ENCODE measurements around the gene SRRD.
"Not testable (repeated sequence)": the region's sequence is repeated elsewhere in the genome, so short reads cannot be mapped to it uniquely, and the experiment has no call there.

The SRRD gene

DNA sequence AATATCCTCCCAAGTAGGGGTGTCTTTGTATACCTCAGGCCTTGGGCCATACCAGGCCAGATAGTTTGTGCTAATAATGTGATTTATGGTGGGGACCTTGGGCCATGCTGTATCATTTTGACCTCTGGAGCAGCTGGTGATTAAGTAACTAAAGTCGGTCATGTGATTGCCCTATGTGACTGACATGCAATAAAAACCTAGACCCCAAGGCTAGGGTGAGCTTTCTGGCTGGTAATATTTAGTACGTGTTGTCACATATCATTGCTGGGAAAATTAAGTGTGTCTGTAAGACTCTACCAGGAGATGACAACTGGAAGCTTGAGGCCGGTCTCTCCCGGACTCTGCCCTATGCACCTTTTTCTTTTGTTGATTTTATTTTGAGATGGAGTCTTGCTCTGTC lies 41.2 kb downstream of the SRRD start:
- TF ChIP-seq, protein P1, sequence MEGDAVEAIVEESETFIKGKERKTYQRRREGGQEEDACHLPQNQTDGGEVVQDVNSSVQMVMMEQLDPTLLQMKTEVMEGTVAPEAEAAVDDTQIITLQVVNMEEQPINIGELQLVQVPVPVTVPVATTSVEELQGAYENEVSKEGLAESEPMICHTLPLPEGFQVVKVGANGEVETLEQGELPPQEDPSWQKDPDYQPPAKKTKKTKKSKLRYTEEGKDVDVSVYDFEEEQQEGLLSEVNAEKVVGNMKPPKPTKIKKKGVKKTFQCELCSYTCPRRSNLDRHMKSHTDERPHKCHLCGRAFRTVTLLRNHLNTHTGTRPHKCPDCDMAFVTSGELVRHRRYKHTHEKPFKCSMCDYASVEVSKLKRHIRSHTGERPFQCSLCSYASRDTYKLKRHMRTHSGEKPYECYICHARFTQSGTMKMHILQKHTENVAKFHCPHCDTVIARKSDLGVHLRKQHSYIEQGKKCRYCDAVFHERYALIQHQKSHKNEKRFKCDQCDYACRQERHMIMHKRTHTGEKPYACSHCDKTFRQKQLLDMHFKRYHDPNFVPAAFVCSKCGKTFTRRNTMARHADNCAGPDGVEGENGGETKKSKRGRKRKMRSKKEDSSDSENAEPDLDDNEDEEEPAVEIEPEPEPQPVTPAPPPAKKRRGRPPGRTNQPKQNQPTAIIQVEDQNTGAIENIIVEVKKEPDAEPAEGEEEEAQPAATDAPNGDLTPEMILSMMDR (IDR thresholded peaks at IDR 0.05; ENCODE audit: low read depth, low read length): no peak
- in situ Hi-C loops (cut with HindIII; ENCODE audit: low sequenced_read_pairs): no loop called here
- no peak for DNase-seq (ENCODE audit: low read depth, low spot score)
- H3K4me3 ChIP-seq (ENCODE audit: low read depth, low read length): no peak overlapping the region

DNA sequence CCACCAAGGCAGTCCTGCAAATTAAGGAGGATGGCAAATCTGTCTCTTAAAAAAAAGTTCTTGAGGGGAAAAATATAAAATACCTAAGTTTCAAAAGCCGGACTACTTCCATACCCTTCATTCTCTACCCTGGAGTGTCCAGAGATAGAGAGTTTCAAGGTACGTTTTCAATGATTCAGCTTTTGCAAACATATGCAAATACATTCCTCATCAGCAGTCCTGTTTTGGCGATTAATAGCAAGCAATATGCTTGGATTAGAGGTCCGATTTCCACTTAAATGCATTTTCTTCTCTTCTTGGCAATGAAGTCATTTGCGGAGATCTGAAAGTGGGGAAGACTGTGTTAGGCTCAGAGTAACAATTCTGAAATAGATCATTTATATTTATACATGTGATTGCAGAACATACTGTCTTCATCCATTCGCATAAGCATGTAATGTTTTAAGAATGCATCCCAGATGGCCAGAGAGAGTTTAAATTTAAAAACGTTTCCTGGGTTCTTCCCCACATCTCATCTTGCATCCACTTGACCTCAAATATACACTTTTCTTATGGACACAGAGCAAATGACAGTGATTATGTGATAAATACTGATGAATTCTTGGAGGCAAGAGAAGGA lies 42.4 kb downstream of the SRRD start:
- TF ChIP-seq, protein P1 (IDR thresholded peaks at IDR 0.05; ENCODE audit: low read depth, low read length): no peak
- in situ Hi-C loops (cut with HindIII; ENCODE audit: low sequenced_read_pairs): no loop called here
- no peak for DNase-seq (ENCODE audit: low read depth, low spot score)
- no peak overlapping the region for H3K4me3 ChIP-seq (ENCODE audit: low read depth, low read length)

DNA sequence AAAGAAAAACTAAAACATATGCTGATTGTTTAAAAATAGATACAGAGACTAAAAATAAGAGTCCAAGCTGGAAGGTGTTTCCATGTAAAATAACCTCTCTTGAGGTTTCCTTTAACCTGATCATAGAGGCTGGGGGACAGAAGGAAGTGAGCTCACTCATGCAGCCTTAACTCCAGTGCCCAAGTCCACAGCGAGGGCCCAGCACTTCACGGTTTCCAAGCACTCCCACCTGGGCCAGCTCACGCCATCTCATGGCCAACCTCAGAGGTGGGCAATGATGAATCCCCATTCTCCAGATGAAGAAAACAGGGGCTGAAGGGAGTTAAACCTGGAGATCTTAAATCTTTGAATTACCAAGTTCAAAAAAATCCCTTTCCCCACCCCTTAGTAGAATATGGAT lies 43.5 kb downstream of the SRRD start:
- H3K4me3 ChIP-seq (ENCODE audit: low read depth, low read length): no peak overlapping the region
- no peak for DNase-seq (ENCODE audit: low read depth, low spot score)
- in situ Hi-C loops (cut with HindIII; ENCODE audit: low sequenced_read_pairs): no loop called here

DNA sequence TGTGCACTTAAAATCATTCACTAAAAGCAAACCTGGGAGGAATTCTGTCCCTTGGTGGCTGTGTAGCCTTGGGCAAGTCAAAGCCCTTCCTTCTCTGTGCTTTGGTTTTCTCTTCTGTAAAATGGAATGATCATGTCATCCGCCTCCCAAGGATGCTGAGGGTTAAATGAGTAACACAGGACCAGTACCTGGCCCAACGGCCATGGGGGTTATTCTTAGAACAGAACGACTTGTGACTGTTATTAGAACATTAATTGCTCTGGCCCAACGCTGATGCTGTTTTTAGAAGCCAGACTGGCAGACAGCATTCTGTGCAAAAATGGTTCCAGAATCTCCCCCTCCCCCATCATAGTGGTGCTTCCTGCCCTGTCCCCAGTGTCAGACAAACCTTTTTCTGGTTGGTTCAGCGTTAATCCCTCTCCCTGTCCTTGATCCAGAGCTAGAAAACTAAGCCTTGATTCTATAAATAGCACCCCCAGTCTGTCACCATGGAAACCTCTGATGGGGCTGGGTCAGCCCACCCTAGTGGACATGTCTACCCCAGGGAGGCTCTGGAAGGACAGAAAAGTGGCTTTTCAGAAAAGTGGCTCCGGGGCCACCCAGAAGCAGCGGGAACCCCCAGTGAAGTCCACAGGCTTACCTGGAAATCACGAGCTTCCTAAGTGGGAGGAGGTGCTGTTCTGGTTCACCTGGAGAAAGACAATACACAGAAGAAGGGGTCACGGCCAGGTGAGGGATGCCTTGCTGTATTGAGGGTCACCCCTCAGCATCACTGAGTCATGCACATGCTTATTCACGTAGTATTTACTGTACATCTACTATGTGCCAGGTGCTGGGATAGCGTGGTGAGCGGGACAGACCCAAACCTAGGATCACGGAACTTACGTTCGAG lies 44.1 kb downstream of the SRRD start:
- H3K4me3 ChIP-seq (ENCODE audit: low read depth, low read length): no peak overlapping the region
- no peak for DNase-seq (ENCODE audit: low read depth, low spot score)
- TF ChIP-seq, protein P1 (IDR thresholded peaks at IDR 0.05; ENCODE audit: low read depth, low read length): no peak
- in situ Hi-C loops (cut with HindIII; ENCODE audit: low sequenced_read_pairs): no loop called here

More for the DNA sequence above, 43.5 kb downstream of the SRRD start:
- TF ChIP-seq, protein P1 (IDR thresholded peaks at IDR 0.05; ENCODE audit: low read depth, low read length): no peak

DNA sequence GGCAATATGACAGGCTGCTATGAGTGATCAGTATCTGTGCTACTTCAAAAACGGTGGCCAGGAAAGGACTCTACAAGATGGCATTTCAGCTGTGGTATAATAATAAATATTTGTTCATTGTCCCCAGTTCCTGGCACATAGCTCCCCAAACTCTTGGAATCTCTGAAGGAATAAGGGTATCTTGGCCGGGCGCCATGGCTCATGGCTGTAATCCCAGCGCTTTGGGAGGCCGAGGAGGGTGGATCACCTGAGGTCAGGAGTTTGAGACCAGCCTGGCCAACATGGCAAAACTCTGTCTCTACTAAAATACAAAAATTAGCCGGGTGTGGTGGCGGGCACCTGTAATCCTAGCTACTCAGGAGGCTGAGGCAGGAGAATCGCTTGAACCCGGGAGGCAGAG lies 44.8 kb downstream of the SRRD start:
- H3K4me3 ChIP-seq (ENCODE audit: low read depth, low read length); DNase-seq (ENCODE audit: low read depth, low spot score); in situ Hi-C loops (cut with HindIII; ENCODE audit: low sequenced_read_pairs): not testable (repeated sequence)

DNA sequence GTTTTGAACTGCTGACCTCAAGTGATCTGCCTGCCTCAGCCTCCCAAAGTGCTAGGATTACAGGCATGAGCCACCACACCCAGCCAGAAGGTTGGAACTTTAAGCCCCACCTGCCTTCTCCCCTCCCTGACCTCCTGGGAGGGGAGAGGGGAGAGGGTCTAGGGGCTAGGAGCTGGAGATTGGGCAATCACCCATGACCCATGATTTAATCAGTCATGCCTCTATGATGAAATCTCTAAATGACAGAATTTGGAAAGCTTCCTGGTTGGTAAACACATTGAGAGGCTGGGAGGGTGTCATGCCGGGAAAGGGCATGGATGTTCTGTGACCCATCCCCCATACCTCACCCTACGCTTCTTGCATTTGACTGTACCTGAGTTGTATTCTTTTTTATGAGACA lies 45.7 kb downstream of the SRRD start:
- no peak overlapping the region for H3K4me3 ChIP-seq (ENCODE audit: low read depth, low read length)
- TF ChIP-seq, protein P1 (IDR thresholded peaks at IDR 0.05; ENCODE audit: low read depth, low read length): no peak
- in situ Hi-C loops (cut with HindIII; ENCODE audit: low sequenced_read_pairs): no loop called here
- no peak for DNase-seq (ENCODE audit: low read depth, low spot score)

Measured in astrocyte of the spinal cord (primary cell).